ENCODE measurements around the gene HIKESHI. TPM values are rescaled to one million over a fixed set of nuclear protein-coding genes. Genes with fewer than 3 reads are reported as not detected.
A peak's percentile ranks its signal among the peaks of the same experiment; 100 is the strongest.

Gene HIKESHI
- total RNA-seq (2014; rRNA removed; shearing (Covaris generic)) (71.2 and 76.8 TPM in 2 replicates), polyA plus RNA-seq (2016; fragmentation: Nextera tagmentation; extraction: Ambion mirVana) (162 and 170 TPM in 2 replicates)
- long read RNA-seq, transcript HIKESHI-201 (5 exons, 1,113 nt): major isoform, 58 of 66 reads
- long read RNA-seq, partial matches to known transcripts: 0 of 66 reads
- long read RNA-seq, other reads (novel, unspliced or antisense): 5 of 66 reads

- TF ChIP-seq NANOG (IDR thresholded peaks at IDR 0.05; ENCODE audit: borderline replicate concordance): no peak
- peak; percentile 89 for TF ChIP-seq POLR2AphosphoS5 (IDR thresholded peaks at IDR 0.05; ENCODE audit: low read depth)
- peak; percentile 100 for TF ChIP-seq ETS1 (IDR thresholded peaks at IDR 0.05)
Measured at GRCh38 chr11:86302092-86302793, at the start of gene HIKESHI. TSS of gene HIKESHI (plus strand) at chr11:86302240. CDS start at chr11:86302449, 209 bp downstream.

GRCh38 chr11:86255896-86256295 is 46.1 kb upstream of the HIKESHI start:
- no peak for DNase-seq (ENCODE audit: low spot score)
- no peaks in the 10 kb centered on the region for H3K4me1 Mint-ChIP-seq
- Histone ChIP-seq H4K20me1 (replicated peaks; ENCODE audit: insufficient read depth) (no peaks in the 10 kb centered on the region), H3K4me3 (no peak overlapping the region), H3K9me2 (ENCODE audit: insufficient read depth) (no peaks in the 10 kb centered on the region), H3K36me3 (ENCODE audit: insufficient read depth) (no peaks in the 10 kb centered on the region), H3K27ac (ENCODE audit: low read depth) (no peak overlapping the region), H3K27me3 (ENCODE audit: insufficient read depth) (no peaks in the 10 kb centered on the region), H3K4me2 (no peak overlapping the region), H3F3A (replicated peaks; ENCODE audit: low read depth) (no peaks in the 10 kb centered on the region), H2AFZ (no peak overlapping the region), H3K4me1 (ENCODE audit: insufficient read depth) (no peaks in the 10 kb centered on the region), H3K79me2 (replicated peaks; ENCODE audit: insufficient read depth) (peaks cover 50% of the 10 kb centered on the region)
- no peak overlapping the region for H3K4me3 Mint-ChIP-seq
- no peaks in the 10 kb centered on the region for H3K9me3 Mint-ChIP-seq
- peaks cover 23% of the 10 kb centered on the region; the same call in 2 of the 3 replicates for H3K36me3 Mint-ChIP-seq (ENCODE audit: low read depth)
- H3K27ac Mint-ChIP-seq: no peak overlapping the region; the same call in 1 of the 2 replicates
- ATAC-seq: no peak
- H3K27me3 Mint-ChIP-seq (ENCODE audit: insufficient read depth, low read depth, poor library complexity): peaks cover 2% of the 10 kb centered on the region
- TF ChIP-seq EZH2phosphoT487 (IDR thresholded peaks at IDR 0.05; ENCODE audit: unreplicated experiment) (no peak), CTCF (conservative IDR thresholded peaks at IDR 0.05; ENCODE audit: low read depth in 2 of 2) (no peak), NANOG (IDR thresholded peaks at IDR 0.05; ENCODE audit: borderline replicate concordance) (no peak), ETS1 (IDR thresholded peaks at IDR 0.05) (no peak), JUNB (IDR thresholded peaks at IDR 0.05; ENCODE audit: unreplicated experiment) (no peak), EZH2 (IDR thresholded peaks at IDR 0.05; ENCODE audit: low read depth, unreplicated experiment) (no peak), REST (IDR thresholded peaks at IDR 0.05; ENCODE audit: unreplicated experiment) (no peak), STAT1 (IDR thresholded peaks at IDR 0.05; ENCODE audit: unreplicated experiment) (no peak), POLR2AphosphoS5 (IDR thresholded peaks at IDR 0.05; ENCODE audit: low read depth) (no peak), ZNF331 (CRISPR knock-in tag; IDR thresholded peaks at IDR 0.05; ENCODE audit: low read depth) (no peak), CREB1 (CRISPR knock-in tag; IDR thresholded peaks at IDR 0.05; ENCODE audit: low read depth) (no peak)

More at GRCh38 chr11:86302092-86302793, at the start of gene HIKESHI:
- Mint-ChIP-seq H3K27me3 (ENCODE audit: insufficient read depth, low read depth, poor library complexity) (no peaks in the 10 kb centered on the region), H3K27ac (peak within 1 kb of the TSS; percentile 96), H3K4me3 (peak within 1 kb of the TSS; percentile 97), H3K36me3 (ENCODE audit: low read depth) (peaks cover 8% of the 10 kb centered on the region; the same call in 2 of the 3 replicates), H3K9me3 (peaks cover 3% of the 10 kb centered on the region; the same call in 2 of the 3 replicates), H3K4me1 (peaks cover 5% of the 10 kb centered on the region; the same call in 2 of the 3 replicates)
- Histone ChIP-seq H3K4me1 (ENCODE audit: insufficient read depth) (no peaks in the 10 kb centered on the region), H3K36me3 (ENCODE audit: insufficient read depth) (peaks cover 5% of the 10 kb centered on the region; the same call in 1 of the 2 replicates), H2AFZ (peak within 1 kb of the TSS; percentile 72), H4K20me1 (replicated peaks; ENCODE audit: insufficient read depth) (no peaks in the 10 kb centered on the region), H3K27me3 (ENCODE audit: insufficient read depth) (no peaks in the 10 kb centered on the region), H3K9me2 (ENCODE audit: insufficient read depth) (no peaks in the 10 kb centered on the region), H3K4me3 (peak within 1 kb of the TSS; percentile 68), H3K79me2 (replicated peaks; ENCODE audit: insufficient read depth) (peaks cover 31% of the 10 kb centered on the region), H3K27ac (ENCODE audit: low read depth) (peak within 1 kb of the TSS; percentile 90), H3F3A (replicated peaks; ENCODE audit: low read depth) (no peaks in the 10 kb centered on the region), H3K4me2 (peak within 1 kb of the TSS; percentile 86)
- DNase-seq (ENCODE audit: low spot score) (peak; percentile 99), ATAC-seq (peak; percentile 100)
